ENCODE measurements around the gene ABHD2.
"Not testable (repeated sequence)": the region's sequence is repeated elsewhere in the genome, so short reads cannot be mapped to it uniquely, and the experiment has no call there.

Gene ABHD2

GRCh38 chr15:89043031-89044002 is 44.9 kb upstream of the ABHD2 start:
- TF ChIP-seq CTCF (IDR thresholded peaks at IDR 0.05), result no peak
- no peak overlapping the region for H3K27ac ChIP-seq
- H3K27me3 ChIP-seq (ENCODE audit: control insufficient read depth, insufficient read depth, low read length), result no peaks in the 10 kb centered on the region
- H3K4me3 ChIP-seq (ENCODE audit: low read depth, low read length), result no peak overlapping the region
- no peaks in the 10 kb centered on the region for H3K4me1 ChIP-seq
- H2AFZ ChIP-seq, result no peak overlapping the region
- H3K9ac ChIP-seq, result no peak overlapping the region
- no peaks in the 10 kb centered on the region for H3K36me3 ChIP-seq (ENCODE audit: control insufficient read depth, insufficient read depth, low read length)
- H3K79me2 ChIP-seq, result no peaks in the 10 kb centered on the region
- H3K9me3 ChIP-seq (ENCODE audit: control insufficient read depth, low read length), result no peaks in the 10 kb centered on the region
- H3K4me2 ChIP-seq (ENCODE audit: low read length), result no peak overlapping the region

DNA sequence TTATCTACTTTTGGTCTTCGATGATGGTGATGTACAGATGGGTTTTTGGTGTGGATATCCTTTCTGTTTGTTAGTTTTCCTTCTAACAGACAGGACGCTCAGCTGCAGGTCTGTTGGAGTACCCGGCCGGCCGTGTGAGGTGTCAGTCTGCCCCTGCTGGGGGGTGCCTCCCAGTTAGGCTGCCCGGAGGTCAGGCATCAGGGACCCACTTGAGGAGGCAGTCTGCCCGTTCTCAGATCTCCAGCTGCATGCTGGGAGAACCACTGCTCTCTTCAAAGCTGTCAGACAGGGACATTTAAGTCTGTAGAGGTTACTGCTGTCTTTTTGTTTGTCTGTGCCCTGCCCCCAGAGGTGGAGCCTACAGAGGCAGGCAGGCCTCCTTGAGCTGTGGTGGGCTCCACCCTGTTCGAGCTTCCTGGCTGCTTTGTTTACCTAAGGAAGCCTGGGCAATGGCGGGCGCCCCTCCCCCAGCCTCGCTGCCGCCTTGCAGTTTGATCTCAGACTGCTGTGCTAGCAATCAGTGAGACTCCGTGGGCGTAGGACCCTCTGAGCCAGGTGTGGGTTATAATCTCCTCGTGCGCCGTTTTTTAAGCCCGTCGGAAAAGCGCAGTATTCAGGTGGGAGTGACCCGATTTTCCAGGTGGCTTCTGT is 39.1 kb upstream of the ABHD2 start:
- not testable (repeated sequence) for H2AFZ ChIP-seq; H3K36me3 ChIP-seq (ENCODE audit: control insufficient read depth, insufficient read depth, low read length); H3K27ac ChIP-seq; H3K9me3 ChIP-seq (ENCODE audit: control insufficient read depth, low read length); H3K9ac ChIP-seq; H3K4me1 ChIP-seq; H3K27me3 ChIP-seq (ENCODE audit: control insufficient read depth, insufficient read depth, low read length); H3K79me2 ChIP-seq; H3K4me3 ChIP-seq (ENCODE audit: low read depth, low read length); H3K4me2 ChIP-seq (ENCODE audit: low read length)

GRCh38 chr15:89051875-89052274 is 36.4 kb upstream of the ABHD2 start:
- H3K27ac ChIP-seq, result no peak overlapping the region
- no peak for TF ChIP-seq CTCF (IDR thresholded peaks at IDR 0.05)
- H3K9me3 ChIP-seq (ENCODE audit: control insufficient read depth, low read length), result no peaks in the 10 kb centered on the region

GRCh38 chr15:89052474-89052873 is 35.8 kb upstream of the ABHD2 start:
- Histone ChIP-seq H3K27ac (no peak overlapping the region), H3K9me3 (ENCODE audit: control insufficient read depth, low read length) (no peaks in the 10 kb centered on the region), H3K36me3 (ENCODE audit: control insufficient read depth, insufficient read depth, low read length) (no peaks in the 10 kb centered on the region), H3K4me1 (no peaks in the 10 kb centered on the region), H2AFZ (no peak overlapping the region), H3K4me2 (ENCODE audit: low read length) (no peak overlapping the region), H3K27me3 (ENCODE audit: control insufficient read depth, insufficient read depth, low read length) (no peaks in the 10 kb centered on the region), H3K79me2 (no peaks in the 10 kb centered on the region), H3K4me3 (ENCODE audit: low read depth, low read length) (no peak overlapping the region), H3K9ac (no peak overlapping the region)
- no peak for TF ChIP-seq CTCF (IDR thresholded peaks at IDR 0.05)

More at GRCh38 chr15:89051875-89052274, 36.4 kb upstream of the ABHD2 start:
- Histone ChIP-seq H3K9ac (no peak overlapping the region), H3K79me2 (no peaks in the 10 kb centered on the region), H3K4me2 (ENCODE audit: low read length) (no peak overlapping the region), H3K36me3 (ENCODE audit: control insufficient read depth, insufficient read depth, low read length) (no peaks in the 10 kb centered on the region), H3K27me3 (ENCODE audit: control insufficient read depth, insufficient read depth, low read length) (no peaks in the 10 kb centered on the region), H3K4me1 (no peaks in the 10 kb centered on the region), H3K4me3 (ENCODE audit: low read depth, low read length) (no peak overlapping the region), H2AFZ (no peak overlapping the region)

DNA sequence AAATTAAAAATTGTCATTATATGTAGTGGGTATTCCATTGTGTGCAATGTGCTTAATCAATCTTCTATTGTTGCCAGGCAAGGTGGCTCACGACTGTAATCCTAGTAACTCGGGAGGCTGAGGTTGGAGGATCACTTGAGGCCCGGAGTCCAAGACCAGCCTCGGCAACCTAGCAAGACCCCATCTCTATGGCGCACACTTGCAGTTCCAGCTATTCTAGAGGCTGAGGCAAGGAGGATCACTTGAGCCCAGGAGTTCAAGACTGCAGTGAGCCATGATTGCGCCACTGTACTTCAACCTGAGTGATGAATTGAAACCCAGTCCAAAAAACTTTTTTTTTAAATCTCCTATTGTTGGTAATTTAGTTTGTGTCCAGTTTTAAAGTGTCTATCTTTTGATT is 33.4 kb upstream of the ABHD2 start:
- H3K9ac ChIP-seq, result no peak overlapping the region
- H3K4me3 ChIP-seq (ENCODE audit: low read depth, low read length), result no peak overlapping the region

More for the DNA sequence above, 33.4 kb upstream of the ABHD2 start:
- H3K27me3 ChIP-seq (ENCODE audit: control insufficient read depth, insufficient read depth, low read length), result no peaks in the 10 kb centered on the region
- TF ChIP-seq CTCF (IDR thresholded peaks at IDR 0.05), result no peak
- H3K36me3 ChIP-seq (ENCODE audit: control insufficient read depth, insufficient read depth, low read length), result no peaks in the 10 kb centered on the region
- H3K4me1 ChIP-seq, result no peaks in the 10 kb centered on the region
- H3K4me2 ChIP-seq (ENCODE audit: low read length), result no peak overlapping the region
- no peak overlapping the region for H2AFZ ChIP-seq
- no peaks in the 10 kb centered on the region for H3K9me3 ChIP-seq (ENCODE audit: control insufficient read depth, low read length)
- no peaks in the 10 kb centered on the region for H3K79me2 ChIP-seq
- no peak overlapping the region for H3K27ac ChIP-seq

Data from parathyroid adenoma (tissue), 2 donors.